ENCODE measurements around the gene PGS1. TPM values are rescaled to one million over a fixed set of nuclear protein-coding genes. Genes with fewer than 3 reads are reported as not detected.

PGS1 gene
- total RNA-seq, 2 experiments from 2014 or later, result 59.6 to 61.3 TPM

- peaks cover 50% of the 10 kb centered on the region for H3K79me2 ChIP-seq (ENCODE audit: insufficient read depth, low read depth, low read length)
- no peaks in the 10 kb centered on the region for H3K9me3 ChIP-seq (ENCODE audit: low read length)
- POLR2A ChIA-PET, result interaction anchor here (0.6 to 1.2 kb wide), 2 partner anchors 11 to 16 kb away, joined by 3 read pairs; no protein-coding TSS in a partner anchor
- peak overlapping the region; percentile 94 for H3K4me3 ChIP-seq (ENCODE audit: low read depth, low read length, poor library complexity, severe bottlenecking)
- TF ChIP-seq EZH2phosphoT487 (IDR thresholded peaks at IDR 0.05; ENCODE audit: borderline replicate concordance, low read depth, low read length), result no peak
- TF ChIP-seq CTCF (conservative IDR thresholded peaks at IDR 0.05; ENCODE audit: low read length), result no peak
- H3K4me1 ChIP-seq (ENCODE audit: insufficient read depth, low read length, poor library complexity, severe bottlenecking), result peaks cover 39% of the 10 kb centered on the region
- H3K36me3 ChIP-seq (ENCODE audit: insufficient read depth, low read length), result peaks cover 18% of the 10 kb centered on the region; the same call in 1 of the 2 replicates
- intact Hi-C loops (cut with micrococcal nuclease; ENCODE audit: unreplicated experiment), result loop anchor here (5.0 kb wide), 1 partner anchor 43 kb away; no protein-coding TSS in a partner anchor
- BruUV-seq (replicated peaks), result TSS peak; percentile 76
- H4K20me1 ChIP-seq (ENCODE audit: insufficient read depth, low read length), result peaks cover 27% of the 10 kb centered on the region; the same call in 1 of the 2 replicates
- H3K9me2 ChIP-seq (ENCODE audit: insufficient read depth, low read length), result no peaks in the 10 kb centered on the region
- peak overlapping the region; percentile 94; the same call in 1 of the 2 replicates for H2AFZ ChIP-seq (ENCODE audit: low read length)
- H3K27ac ChIP-seq (ENCODE audit: low read depth, low read length, poor library complexity, severe bottlenecking), result peak overlapping the region; percentile 13
- H3K4me2 ChIP-seq (ENCODE audit: low read length), result peak overlapping the region; percentile 84
- CTCF ChIA-PET (ENCODE audit: unreplicated experiment), result no interaction called here
- DNase-seq (ENCODE audit: low spot score), result peak; percentile 33
Observed at GRCh38 chr17:78379131-78379491, 662 bp downstream of the PGS1 start.

- CTCF ChIA-PET (ENCODE audit: unreplicated experiment), result no interaction called here
- intact Hi-C loops (cut with micrococcal nuclease; ENCODE audit: unreplicated experiment), result no loop called here
- Histone ChIP-seq H3K79me2 (ENCODE audit: insufficient read depth, low read depth, low read length) (peaks cover 62% of the 10 kb centered on the region), H3K4me3 (ENCODE audit: low read depth, low read length, poor library complexity, severe bottlenecking) (no peak overlapping the region), H3K36me3 (ENCODE audit: insufficient read depth, low read length) (peaks cover 26% of the 10 kb centered on the region; the same call in 1 of the 2 replicates), H3K9me3 (ENCODE audit: low read length) (no peaks in the 10 kb centered on the region), H2AFZ (ENCODE audit: low read length) (no peak overlapping the region), H3K4me2 (ENCODE audit: low read length) (peak overlapping the region; percentile 84), H3K9me2 (ENCODE audit: insufficient read depth, low read length) (no peaks in the 10 kb centered on the region), H3K4me1 (ENCODE audit: insufficient read depth, low read length, poor library complexity, severe bottlenecking) (peaks cover 52% of the 10 kb centered on the region), H4K20me1 (ENCODE audit: insufficient read depth, low read length) (peaks cover 35% of the 10 kb centered on the region; the same call in 1 of the 2 replicates), H3K27ac (ENCODE audit: low read depth, low read length, poor library complexity, severe bottlenecking) (no peak overlapping the region)
- DNase-seq (ENCODE audit: low spot score), result no peak
- TSS peak; percentile 51 for BruUV-seq (replicated peaks)
- POLR2A ChIA-PET, result interaction anchor here (0.6 to 1.2 kb wide), 2 partner anchors 17 to 219 kb away, joined by 3 read pairs; no protein-coding TSS in a partner anchor
- TF ChIP-seq CTCF (conservative IDR thresholded peaks at IDR 0.05; ENCODE audit: low read length), result no peak
- no peak for TF ChIP-seq EZH2phosphoT487 (IDR thresholded peaks at IDR 0.05; ENCODE audit: borderline replicate concordance, low read depth, low read length)
Observed at GRCh38 chr17:78380370-78380769, 1.9 kb downstream of the PGS1 start.

- DNase-seq (ENCODE audit: low spot score), result no peak
- CTCF ChIA-PET (ENCODE audit: unreplicated experiment), result no interaction called here
- Histone ChIP-seq H3K27ac (ENCODE audit: low read depth, low read length, poor library complexity, severe bottlenecking) (no peak overlapping the region), H3K79me2 (ENCODE audit: insufficient read depth, low read depth, low read length) (peaks cover 76% of the 10 kb centered on the region), H3K4me3 (ENCODE audit: low read depth, low read length, poor library complexity, severe bottlenecking) (no peak overlapping the region), H3K9me3 (ENCODE audit: low read length) (no peaks in the 10 kb centered on the region), H3K4me2 (ENCODE audit: low read length) (peak overlapping the region; percentile 2), H3K36me3 (ENCODE audit: insufficient read depth, low read length) (peaks cover 26% of the 10 kb centered on the region; the same call in 1 of the 2 replicates), H2AFZ (ENCODE audit: low read length) (no peak overlapping the region), H4K20me1 (ENCODE audit: insufficient read depth, low read length) (peaks cover 46% of the 10 kb centered on the region; the same call in 1 of the 2 replicates), H3K4me1 (ENCODE audit: insufficient read depth, low read length, poor library complexity, severe bottlenecking) (peaks cover 66% of the 10 kb centered on the region), H3K9me2 (ENCODE audit: insufficient read depth, low read length) (no peaks in the 10 kb centered on the region)
- POLR2A ChIA-PET, result interaction anchor here (0.6 kb wide), 1 partner anchor 23 kb away, joined by 4 read pairs; no protein-coding TSS in a partner anchor
- no TSS peak for BruUV-seq (replicated peaks)
- intact Hi-C loops (cut with micrococcal nuclease; ENCODE audit: unreplicated experiment), result no loop called here
- TF ChIP-seq EZH2phosphoT487 (IDR thresholded peaks at IDR 0.05; ENCODE audit: borderline replicate concordance, low read depth, low read length) (no peak), CTCF (conservative IDR thresholded peaks at IDR 0.05; ENCODE audit: low read length) (no peak)
Observed at GRCh38 chr17:78381601-78382232, 3.3 kb downstream of the PGS1 start.
